Liver (tissue), 9 donors: ENCODE results near the gene C17orf78. TPM values are rescaled to one million over a fixed set of nuclear protein-coding genes. Genes with fewer than 3 reads are reported as not detected.

ENCODE experiments used
- DNase-seq: peaks from one replicate; pipeline ENCODE4 v3.0.0-alpha.2; 2017; ENCODE audit warnings: low spot score
- H3K27ac ChIP-seq, 2 donors: one replicate each; pipeline ENCODE4 v1.7.0; 2013; ENCODE audit warnings: inconsistent platforms in 2 of 2, low read length in 2 of 2, control low read depth in 1 of 2, low read depth in 1 of 2, mild to moderate bottlenecking in 1 of 2
- H3K27me3 ChIP-seq, 4 donors: one replicate each; pipeline versions ENCODE4 v1.6.1 to v1.7.0; 2013; ENCODE audit warnings: low read length in 3 of 4, inconsistent platforms in 1 of 4, mild to moderate bottlenecking in 1 of 4, moderate library complexity in 1 of 4; ENCODE audit not compliant: control insufficient read depth in 4 of 4, insufficient read depth in 4 of 4
- H3K36me3 ChIP-seq, 4 donors: one replicate each; pipeline versions ENCODE4 v1.6.1 to v1.7.0; 2013; ENCODE audit warnings: low read length in 3 of 4, mild to moderate bottlenecking in 3 of 4, low read depth in 1 of 4, moderate library complexity in 1 of 4; ENCODE audit not compliant: control insufficient read depth in 4 of 4, insufficient read depth in 3 of 4
- H3K4me1 ChIP-seq, 4 donors: one replicate each; pipeline versions ENCODE4 v1.6.1 to v1.7.0; 2013; ENCODE audit warnings: low read length in 3 of 4, mild to moderate bottlenecking in 3 of 4, moderate library complexity in 1 of 4; ENCODE audit not compliant: control insufficient read depth in 4 of 4, insufficient read depth in 4 of 4
- H3K4me3 ChIP-seq, 3 donors: one replicate each; pipeline versions ENCODE4 v1.6.1 to v1.7.0; 2013; ENCODE audit warnings: low read length in 3 of 3, control low read depth in 1 of 3, low read depth in 1 of 3, mild to moderate bottlenecking in 1 of 3
- H3K9ac ChIP-seq, 2 donors: one replicate each; pipeline ENCODE4 v1.7.0; 2013; ENCODE audit warnings: low read length in 2 of 2, mild to moderate bottlenecking in 2 of 2, moderate library complexity in 2 of 2, control low read depth in 1 of 2, low read depth in 1 of 2
- H3K9me3 ChIP-seq, 4 donors: one replicate each; pipeline versions ENCODE4 v1.6.1 to v1.7.0; 2013; ENCODE audit warnings: low read length in 3 of 4; ENCODE audit not compliant: control insufficient read depth in 4 of 4
- ATF3 ChIP-seq: IDR thresholded peaks from 2 replicates; pipeline ENCODE4 v1.6.1; 2016; ENCODE audit warnings: antibody characterized with exemption
- CTCF ChIP-seq: fragments of 150-350 bp; IDR thresholded peaks from 2 replicates; pipeline ENCODE4 v1.5.1; 2017; ENCODE audit warnings: improper control_type of control experiment, low read depth, low read length; ENCODE audit not compliant: missing input control
- EGR1 ChIP-seq, 2 donors: IDR thresholded peaks; 2 replicates each; pipeline ENCODE4 v1.6.1; 2016 to 2018; ENCODE audit warnings: antibody characterized with exemption in 2 of 2, low read depth in 2 of 2
- FOXA1 ChIP-seq: IDR thresholded peaks from 2 replicates; pipeline ENCODE4 v1.6.1; 2016; ENCODE audit warnings: antibody characterized with exemption
- FOXA2 ChIP-seq: IDR thresholded peaks from 2 replicates; pipeline ENCODE4 v1.6.1; 2016; ENCODE audit warnings: antibody characterized with exemption
- GABPA ChIP-seq, 2 donors: IDR thresholded peaks in 1 of 2; conservative IDR thresholded peaks in 1 of 2; 2 replicates each; pipeline ENCODE4 v1.6.1; 2016; ENCODE audit warnings: antibody characterized with exemption in 2 of 2, mild to moderate bottlenecking in 1 of 2, moderate library complexity in 1 of 2
- HNF4A ChIP-seq, 2 donors: conservative IDR thresholded peaks; 2 replicates each; pipeline ENCODE4 v1.6.1; 2016; ENCODE audit warnings: antibody characterized with exemption in 2 of 2, mild to moderate bottlenecking in 2 of 2
- HNF4G ChIP-seq: IDR thresholded peaks from 2 replicates; pipeline ENCODE4 v1.6.1; 2016; ENCODE audit warnings: antibody characterized with exemption
- JUND ChIP-seq, 2 donors: IDR thresholded peaks; 2 replicates each; pipeline ENCODE4 v1.6.1; 2016; ENCODE audit warnings: antibody characterized with exemption in 2 of 2
- MAX ChIP-seq: IDR thresholded peaks from 2 replicates; pipeline ENCODE4 v1.6.1; 2016; ENCODE audit warnings: antibody characterized with exemption
- NR2F2 ChIP-seq: IDR thresholded peaks from 2 replicates; pipeline ENCODE4 v1.6.1; 2016; ENCODE audit warnings: antibody characterized with exemption
- RAD21 ChIP-seq, 2 donors: IDR thresholded peaks; 2 replicates each; pipeline ENCODE4 v1.6.1; 2016; ENCODE audit warnings: antibody characterized with exemption in 2 of 2, mild to moderate bottlenecking in 2 of 2
- REST ChIP-seq: IDR thresholded peaks from 2 replicates; pipeline ENCODE4 v1.6.1; 2016; ENCODE audit warnings: antibody characterized with exemption, mild to moderate bottlenecking
- RXRA ChIP-seq, 2 donors: IDR thresholded peaks; 2 replicates each; pipeline ENCODE4 v1.6.1; 2017 to 2018; ENCODE audit warnings: antibody characterized with exemption in 2 of 2, mild to moderate bottlenecking in 1 of 2
- SP1 ChIP-seq: IDR thresholded peaks from 2 replicates; pipeline ENCODE4 v1.6.1; 2018; ENCODE audit warnings: antibody characterized with exemption, mild to moderate bottlenecking
- TAF1 ChIP-seq: conservative IDR thresholded peaks from 2 replicates; pipeline ENCODE4 v1.6.1; 2016; ENCODE audit warnings: antibody characterized with exemption, mild to moderate bottlenecking
- YY1 ChIP-seq: IDR thresholded peaks from 2 replicates; pipeline ENCODE4 v1.6.1; 2016; ENCODE audit warnings: antibody characterized with exemption, mild to moderate bottlenecking
- ZBTB33 ChIP-seq: IDR thresholded peaks from 2 replicates; pipeline ENCODE4 v1.6.1; 2016; ENCODE audit warnings: antibody characterized with exemption
- WGBS: extraction: QIAGEN DNeasy Blood & Tissue Kit; methylation state at CpG from one replicate; pipeline ENCODE4 v1.1.7; 2013; 5-methylcytosine and 5-hydroxymethylcytosine counted together
- polyA plus RNA-seq, 2 donors: library from polyadenylated mRNA; stranded (reverse) in 1 of 2; unstranded in 1 of 2; fragments of 200-250 nt in 1 of 2; fragments of >200 nt in 1 of 2; fragmentation: Nextera tagmentation in 1 of 2; extraction: Ambion mirVana in 1 of 2; gene quantifications; one replicate each; pipeline versions ENCODE4 v1.2.1 to v1.2.3, GENCODE V29; 2013 to 2015
- total RNA-seq, 2 donors: library from RNA; depleted of rRNA; stranded (reverse); fragments of >200 nt; gene quantifications; one replicate each; pipeline ENCODE4 v1.2.3, GENCODE V29; 2014
- donor health status: healthy.
- donor health status: healthy.
- donor health status: healthy.
- donor health status: healthy.
- donor health status: healthy.

The C17orf78 gene
- total and polyA plus RNA-seq, 4 donors: not detected

- Histone ChIP-seq H3K9me3 (no peaks in the 10 kb centered on the region), H3K4me3 (no peak overlapping the region), H3K36me3 (peaks cover 0 to 6% (median 1%) of the 10 kb centered on the region in 4 donors), H3K9ac (no peak overlapping the region), H3K27ac (no peak overlapping the region), H3K27me3 (no peaks in the 10 kb centered on the region), H3K4me1 (no peaks in the 10 kb centered on the region)
- no peak for DNase-seq
- TF ChIP-seq FOXA1: no peak
- TF ChIP-seq EGR1 (IDR thresholded peaks at IDR 0.05; ENCODE audit: low read depth in 2 of 2): no peak
- TF ChIP-seq MAX: no peak
- no peak for TF ChIP-seq NR2F2
- no peak for TF ChIP-seq TAF1
- TF ChIP-seq REST: no peak
- TF ChIP-seq CTCF: no peak
- TF ChIP-seq SP1: no peak
- TF ChIP-seq RXRA (IDR thresholded peaks at IDR 0.05): no peak
- no peak for TF ChIP-seq RAD21 (IDR thresholded peaks at IDR 0.05)
- no peak for TF ChIP-seq ZBTB33
- no peak for TF ChIP-seq GABPA (IDR thresholded peaks at IDR 0.05 in 1 of 2, conservative IDR thresholded peaks at IDR 0.05 in 1 of 2)
- no peak for TF ChIP-seq FOXA2
- TF ChIP-seq JUND (IDR thresholded peaks at IDR 0.05): no peak
- TF ChIP-seq HNF4G: no peak
- no peak for TF ChIP-seq YY1
- no peak for TF ChIP-seq HNF4A (conservative IDR thresholded peaks at IDR 0.05)
- no peak for TF ChIP-seq ATF3
- WGBS: 63% methylated on average over 2 of the region's 2 CpGs
Measured at GRCh38 chr17:37342589-37342988, 33.2 kb upstream of the C17orf78 start.
